ENCODE measurements around the gene ITGB8.

- TF ChIP-seq CTCF (IDR thresholded peaks at IDR 0.05) (no peak), POLR2A (IDR thresholded peaks at IDR 0.05) (no peak)
These were observed 87.1 kb downstream of the ITGB8 start for GRCh38 chr7:20417675-20418382.
